A549 (cell line): ENCODE data around the gene PLIN5. TPM values are rescaled to one million over a fixed set of nuclear protein-coding genes. Genes with fewer than 3 reads are reported as not detected.

Experiments used
- ATAC-seq, 2 experiments: fragments of 200-7000 bp in 1 of 2; fragments of >200 bp in 1 of 2; cut with Nextera tagmentation in 1 of 2; cut with Tn5 transposase in 1 of 2; 3 replicates each; pipeline versions ENCODE4 v1.8.0 to v1.9.1; 2018 to 2020; ENCODE audit warnings: mild to moderate bottlenecking in 1 of 2, moderate library complexity in 1 of 2
- CTCF ChIA-PET: fragments of 300-600 bp; sonication (Branson Sonifier 250); formaldehyde crosslinking; extraction: SDS; loops from one replicate; lab custom pipeline; 2021; ENCODE audit warnings: antibody characterized with exemption, inconsistent platforms; lab: Yijun Ruan, JAX
- POLR2A ChIA-PET: fragments of 350-600 bp; formaldehyde crosslinking; extraction: SDS; loops from one replicate; lab custom pipeline; 2021; ENCODE audit warnings: antibody characterized with exemption, inconsistent platforms; lab: Yijun Ruan, JAX
- DNase-seq, 2 experiments: peaks; one replicate each; pipeline versions ENCODE4 v3.0.0 to v3.0.0-alpha.2; 2011 to 2016; ENCODE audit warnings: low read depth in 1 of 2, low spot score in 1 of 2
- FAIRE-seq: peaks from 2 replicates; lab custom pipeline; 2011; peaks lifted over from hg19 to GRCh38; lab: Jason Lieb, UNC
- H3K27ac ChIP-seq, 2 experiments: fragments of >200 bp; sonication (Bioruptor Twin); formaldehyde crosslinking; 3 replicates each; pipeline ENCODE4 v1.5.1; 2016 to 2017
- H3K4me1 ChIP-seq: fragments of >200 bp; sonication (Bioruptor Twin); formaldehyde crosslinking; 3 replicates; pipeline ENCODE4 v1.6.1; 2016
- H3K4me2 ChIP-seq: fragments of >200 bp; sonication (Bioruptor Twin); formaldehyde crosslinking; 3 replicates; pipeline ENCODE4 v1.6.1; 2016
- H3K4me3 ChIP-seq: fragments of >200 bp; sonication (Bioruptor Twin); formaldehyde crosslinking; 3 replicates; pipeline ENCODE4 v1.5.1; 2016
- H3K9me3 ChIP-seq: fragments of >200 bp; sonication (Bioruptor Twin); formaldehyde crosslinking; 3 replicates; pipeline ENCODE4 v1.6.1; 2016
- BCL3 ChIP-seq: fragments of >200 bp; sonication (Bioruptor Twin); formaldehyde crosslinking; IDR thresholded peaks from 3 replicates; pipeline ENCODE4 v1.6.1; 2016
- CBX2 ChIP-seq: fragments of 200-600 bp; sonication (generic); IDR thresholded peaks from 2 replicates; pipeline ENCODE4 v1.6.1; 2016; ENCODE audit warnings: low read depth, mild to moderate bottlenecking, borderline replicate concordance
- CBX8 ChIP-seq: fragments of 200-600 bp; sonication (generic); IDR thresholded peaks from 2 replicates; pipeline ENCODE4 v1.6.1; 2016
- CHD4 ChIP-seq: fragments of 200-600 bp; sonication (generic); IDR thresholded peaks from 2 replicates; pipeline ENCODE4 v1.6.1; 2016; ENCODE audit warnings: antibody characterized with exemption, mild to moderate bottlenecking, borderline replicate concordance
- EP300 ChIP-seq, 2 experiments: fragments of >200 bp; sonication (Bioruptor Twin); formaldehyde crosslinking; IDR thresholded peaks; 2 replicates in 1 of 2; 3 replicates in 1 of 2; pipeline ENCODE4 v1.6.1; 2016 to 2017
- ESRRA ChIP-seq: fragments of 150-350 bp; IDR thresholded peaks from 2 replicates; pipeline ENCODE4 v1.6.1; 2014; ENCODE audit warnings: mild to moderate bottlenecking, low read length, borderline replicate concordance
- FOSB ChIP-seq: fragments of 250-450 bp; sonication (Bioruptor Pico); IDR thresholded peaks from 2 replicates; pipeline ENCODE4 v1.5.0; 2020; ENCODE audit warnings: mild to moderate bottlenecking, moderate library complexity
- HOXA7 ChIP-seq: fragments of 250-450 bp; sonication (Bioruptor Pico); IDR thresholded peaks from 2 replicates; pipeline ENCODE4 v1.5.0; 2020; ENCODE audit warnings: mild to moderate bottlenecking, moderate library complexity
- HOXB13 ChIP-seq: fragments of 250-450 bp; sonication (Bioruptor Pico); IDR thresholded peaks from 2 replicates; pipeline ENCODE4 v1.5.0; 2020; ENCODE audit warnings: low read depth, mild to moderate bottlenecking, moderate library complexity
- HOXB5 ChIP-seq: fragments of 250-450 bp; sonication (Bioruptor Pico); IDR thresholded peaks from 2 replicates; pipeline ENCODE4 v1.5.0; 2020; ENCODE audit warnings: mild to moderate bottlenecking, moderate library complexity
- JUN ChIP-seq, 2 experiments: fragments of >200 bp; sonication (Bioruptor Twin); formaldehyde crosslinking; IDR thresholded peaks; 2 replicates in 1 of 2; 3 replicates in 1 of 2; pipeline ENCODE4 v1.6.1; 2016 to 2017
- MAFK ChIP-seq: fragments of 450-650 bp; IDR thresholded peaks from 2 replicates; pipeline ENCODE4 v1.6.1; 2014; ENCODE audit not compliant: partially characterized antibody
- MYC ChIP-seq: IDR thresholded peaks from 2 replicates; pipeline ENCODE4 v1.6.1; 2012; ENCODE audit warnings: mild to moderate bottlenecking, inconsistent platforms, low read length, improper control_type of control experiment, borderline replicate concordance
- NPAS2 ChIP-seq: fragments of 250-450 bp; sonication (Bioruptor Pico); IDR thresholded peaks from 2 replicates; pipeline ENCODE4 v1.8.0; 2022; ENCODE audit warnings: mild to moderate bottlenecking, moderate library complexity, borderline replicate concordance
- PHF8 ChIP-seq: fragments of 200-600 bp; sonication (generic); IDR thresholded peaks from 2 replicates; pipeline ENCODE4 v1.6.1; 2016; ENCODE audit warnings: low read depth, mild to moderate bottlenecking, antibody characterized with exemption, moderate library complexity, borderline replicate concordance
- POLR2A ChIP-seq: IDR thresholded peaks from 2 replicates; pipeline ENCODE4 v1.6.1; 2012; ENCODE audit warnings: mild to moderate bottlenecking, low read length
- POLR2AphosphoS2 ChIP-seq: conservative IDR thresholded peaks from 2 replicates; pipeline ENCODE4 v1.6.1; 2012; ENCODE audit warnings: low read length, improper control_type of control experiment, inconsistent platforms
- RARB ChIP-seq: fragments of 250-450 bp; sonication (Bioruptor Pico); IDR thresholded peaks from 2 replicates; pipeline ENCODE4 v1.8.0; 2021; ENCODE audit warnings: mild to moderate bottlenecking, moderate library complexity
- RCOR1 ChIP-seq: fragments of 150-350 bp; IDR thresholded peaks from 2 replicates; pipeline ENCODE4 v1.6.1; 2014; ENCODE audit warnings: antibody characterized with exemption, low read length, low read depth
- RNF2 ChIP-seq: fragments of 200-600 bp; sonication (generic); IDR thresholded peaks from 2 replicates; pipeline ENCODE4 v1.6.1; 2016; ENCODE audit warnings: low read depth, mild to moderate bottlenecking, antibody characterized with exemption, moderate library complexity, borderline replicate concordance
- SMC3 ChIP-seq: fragments of >200 bp; sonication (Bioruptor Twin); formaldehyde crosslinking; IDR thresholded peaks from 3 replicates; pipeline ENCODE4 v1.6.1; 2018; ENCODE audit warnings: inconsistent platforms
- SREBF2 ChIP-seq: fragments of 450-650 bp; IDR thresholded peaks from 2 replicates; pipeline ENCODE4 v1.6.1; 2014; ENCODE audit warnings: mild to moderate bottlenecking, moderate library complexity
- ZFP36 ChIP-seq: fragments of 450-650 bp; IDR thresholded peaks from 2 replicates; pipeline ENCODE4 v1.6.1; 2014; ENCODE audit warnings: borderline replicate concordance; ENCODE audit not compliant: partially characterized antibody
- ZSCAN20 ChIP-seq: fragments of 250-450 bp; sonication (Bioruptor Pico); IDR thresholded peaks from 2 replicates; pipeline ENCODE4 v1.8.0; 2022; ENCODE audit warnings: mild to moderate bottlenecking, moderate library complexity
- WGBS: methylation state at CpG from one replicate; pipeline ENCODE4 v1.1.6; 2017; ENCODE audit errors: missing lambda C conversion rate; 5-methylcytosine and 5-hydroxymethylcytosine counted together
- polyA plus RNA-seq, 4 experiments: library from polyadenylated mRNA; depleted of rRNA in 3 of 4; stranded (reverse); fragments of >200 nt; fragmentation: RNase III in 1 of 4; extraction: RNeasy Plus Mini Kit Qiagen cat#74134 plus additional on column Dnase treatment in 1 of 4; gene quantifications; 2 replicates in 3 of 4; 3 replicates in 1 of 4; pipeline ENCODE4 v1.2.3, GENCODE V29; 2011 to 2017
- TF ChIP-seq, protein P1 (sequence below): fragments of 150-350 bp; IDR thresholded peaks from 2 replicates; pipeline ENCODE4 v1.6.1; 2014; ENCODE audit warnings: low read depth, mild to moderate bottlenecking, low read length
- TF ChIP-seq, protein P2 (sequence below): fragments of >200 bp; sonication (Bioruptor Twin); formaldehyde crosslinking; IDR thresholded peaks from 2 replicates; pipeline ENCODE4 v1.6.1; 2016

The PLIN5 gene
- polyA plus RNA-seq, 2 of the 4 experiments (the other 2 are of a cell fraction): 0.08 to 0.25 TPM

DNA sequence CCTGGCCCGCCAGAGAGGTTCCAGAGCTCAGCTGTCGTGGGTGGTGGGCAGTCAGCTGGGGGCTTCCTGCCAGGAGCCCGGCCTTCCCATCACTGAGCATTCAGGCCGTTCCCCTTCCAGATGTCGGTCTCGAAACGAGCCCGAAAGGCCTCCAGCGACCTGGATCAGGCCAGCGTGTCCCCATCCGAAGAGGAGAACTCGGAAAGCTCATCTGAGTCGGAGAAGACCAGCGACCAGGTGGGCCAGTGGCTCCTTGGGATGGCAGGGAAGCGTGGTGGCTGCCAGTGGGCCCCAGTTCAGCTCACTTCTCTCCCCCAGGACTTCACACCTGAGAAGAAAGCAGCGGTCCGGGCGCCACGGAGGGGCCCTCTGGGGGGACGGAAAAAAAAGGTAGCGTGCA lies 43.6 kb downstream of the PLIN5 start:
- CTCF ChIA-PET: interaction anchor here (0.6 kb wide), 1 partner anchor 108 kb away, joined by 5 read pairs; no protein-coding TSS in a partner anchor
- no peak for FAIRE-seq

DNA sequence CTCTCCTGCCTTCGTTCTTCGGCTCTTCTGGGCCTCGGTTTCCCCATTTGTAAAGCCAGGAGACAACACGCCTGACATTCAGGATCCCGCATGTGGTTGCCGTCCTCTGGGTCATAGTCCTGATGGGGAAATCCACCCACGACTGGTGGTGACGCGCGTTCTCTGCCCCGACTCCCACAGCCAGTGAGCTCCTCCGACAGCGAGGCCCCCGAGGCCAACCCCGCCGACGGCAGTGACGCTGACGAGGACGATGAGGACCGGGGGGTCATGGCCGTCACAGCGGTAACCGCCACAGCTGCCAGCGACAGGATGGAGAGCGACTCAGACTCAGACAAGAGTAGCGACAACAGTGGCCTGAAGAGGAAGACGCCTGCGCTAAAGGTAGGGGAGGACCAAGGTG lies 46.5 kb downstream of the PLIN5 start:
- CTCF ChIA-PET: interaction anchor here (0.5 kb wide), 1 partner anchor 70 kb away, joined by 4 read pairs; no protein-coding TSS in a partner anchor
- WGBS: 94% methylated on average over 14 of the region's 29 CpGs
- Histone ChIP-seq H3K4me1 (no peaks in the 10 kb centered on the region), H3K9me3 (no peaks in the 10 kb centered on the region), H3K4me2 (no peak overlapping the region), H3K4me3 (no peak overlapping the region), H3K27ac (no peak overlapping the region)
- FAIRE-seq (no peak), ATAC-seq (no peak), DNase-seq (no peak)
- POLR2A ChIA-PET: no interaction called here
- TF ChIP-seq RNF2: no peak
- TF ChIP-seq, protein P1, sequence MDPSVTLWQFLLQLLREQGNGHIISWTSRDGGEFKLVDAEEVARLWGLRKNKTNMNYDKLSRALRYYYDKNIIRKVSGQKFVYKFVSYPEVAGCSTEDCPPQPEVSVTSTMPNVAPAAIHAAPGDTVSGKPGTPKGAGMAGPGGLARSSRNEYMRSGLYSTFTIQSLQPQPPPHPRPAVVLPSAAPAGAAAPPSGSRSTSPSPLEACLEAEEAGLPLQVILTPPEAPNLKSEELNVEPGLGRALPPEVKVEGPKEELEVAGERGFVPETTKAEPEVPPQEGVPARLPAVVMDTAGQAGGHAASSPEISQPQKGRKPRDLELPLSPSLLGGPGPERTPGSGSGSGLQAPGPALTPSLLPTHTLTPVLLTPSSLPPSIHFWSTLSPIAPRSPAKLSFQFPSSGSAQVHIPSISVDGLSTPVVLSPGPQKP: no peak
- no peak for TF ChIP-seq MYC

More for the DNA sequence above, 43.6 kb downstream of the PLIN5 start:
- H3K4me1 ChIP-seq: no peaks in the 10 kb centered on the region
- H3K4me3 ChIP-seq: no peak overlapping the region
- H3K4me2 ChIP-seq: no peak overlapping the region
- POLR2A ChIA-PET: no interaction called here
- no peak for ATAC-seq
- WGBS: 98% methylated on average over 12 of the region's 21 CpGs
- no peak for DNase-seq
- H3K27ac ChIP-seq: no peak overlapping the region
- TF ChIP-seq HOXA7 (CRISPR knock-in tag): no peak
- TF ChIP-seq BCL3: no peak
- no peak for TF ChIP-seq ZFP36
- no peaks in the 10 kb centered on the region for H3K9me3 ChIP-seq

DNA sequence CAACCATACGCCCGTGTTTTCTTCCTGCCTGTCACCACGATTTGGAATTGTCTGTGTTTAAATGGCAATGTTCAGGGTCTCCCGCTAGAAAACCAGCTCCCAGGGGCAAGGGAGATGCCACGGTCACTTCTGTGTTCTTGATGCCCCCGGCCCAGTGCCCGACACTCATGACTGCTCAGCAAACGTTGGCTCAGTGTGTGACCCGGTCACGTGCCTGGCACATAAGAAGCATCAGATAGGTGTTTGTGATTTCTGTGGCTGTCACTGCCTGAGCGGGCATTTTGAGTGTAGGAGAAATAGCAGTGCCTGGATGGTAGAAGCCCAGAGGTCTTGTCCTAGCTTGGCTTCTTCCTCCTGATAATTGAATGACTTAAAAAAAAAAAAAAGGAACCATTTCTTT lies 47.5 kb downstream of the PLIN5 start:
- DNase-seq (no peak), FAIRE-seq (no peak), ATAC-seq (no peak)
- TF ChIP-seq RARB (CRISPR knock-in tag): no peak
- TF ChIP-seq PHF8: no peak
- no peak for TF ChIP-seq CHD4
- no peak for TF ChIP-seq CBX8
- TF ChIP-seq MAFK: no peak
- no peak for TF ChIP-seq HOXB5 (CRISPR knock-in tag)
- no peak for TF ChIP-seq FOSB (CRISPR knock-in tag)
- no peak for TF ChIP-seq CBX2
- no peak for TF ChIP-seq SMC3
- TF ChIP-seq JUN (IDR thresholded peaks at IDR 0.05): no peak
- TF ChIP-seq POLR2AphosphoS2: no peak
- TF ChIP-seq HOXB13: no peak
- no peak for TF ChIP-seq POLR2A
- TF ChIP-seq ESRRA: no peak
- no peak for TF ChIP-seq EP300 (IDR thresholded peaks at IDR 0.05)
- no peak for TF ChIP-seq SREBF2
- no peak for TF ChIP-seq ZSCAN20
- TF ChIP-seq NPAS2 (CRISPR knock-in tag): no peak
- TF ChIP-seq RCOR1: no peak
- TF ChIP-seq, protein P2, sequence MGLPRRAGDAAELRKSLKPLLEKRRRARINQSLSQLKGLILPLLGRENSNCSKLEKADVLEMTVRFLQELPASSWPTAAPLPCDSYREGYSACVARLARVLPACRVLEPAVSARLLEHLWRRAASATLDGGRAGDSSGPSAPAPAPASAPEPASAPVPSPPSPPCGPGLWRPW: no peak
- Histone ChIP-seq H3K9me3 (no peaks in the 10 kb centered on the region), H3K4me1 (no peaks in the 10 kb centered on the region), H3K4me3 (no peak overlapping the region), H3K27ac (no peak overlapping the region), H3K4me2 (no peak overlapping the region)
- POLR2A ChIA-PET: no interaction called here
- CTCF ChIA-PET: no interaction called here
- 85% methylated on average over 10 of the region's 11 CpGs for WGBS
